T follicular helper cell (primary cell): ENCODE results near the gene SPG21.

Source experiments
- DNase-seq: peaks from one replicate; pipeline ENCODE4 v3.0.0-alpha.2; 2020; ENCODE audit warnings: low read depth

Gene SPG21

GRCh38 chr15:64938192-64938591 is 51.5 kb downstream of the SPG21 start:
- DNase-seq = no peak

- DNase-seq = no peak
Observed at GRCh38 chr15:64934023-64934422, 55.7 kb downstream of the SPG21 start.

GRCh38 chr15:64931381-64931780 is 58.3 kb downstream of the SPG21 start:
- no peak for DNase-seq

GRCh38 chr15:64930778-64931371 is 58.8 kb downstream of the SPG21 start:
- no peak for DNase-seq

- DNase-seq = no peak
Observed at GRCh38 chr15:64930019-64930652, 59.6 kb downstream of the SPG21 start.

- no peak for DNase-seq
Observed at GRCh38 chr15:64928626-64929220, 61.0 kb downstream of the SPG21 start.

- no peak for DNase-seq
Observed at GRCh38 chr15:64926661-64927060, 63.1 kb downstream of the SPG21 start.

- DNase-seq = no peak
Observed at GRCh38 chr15:64925335-64926330, 64.1 kb downstream of the SPG21 start.

- no peak for DNase-seq
Observed at GRCh38 chr15:64923546-64923945, 66.2 kb downstream of the SPG21 start.

- DNase-seq = no peak
Observed at GRCh38 chr15:64921711-64922110, 68.0 kb downstream of the SPG21 start.

GRCh38 chr15:64919721-64920120 is 70.0 kb downstream of the SPG21 start:
- DNase-seq = no peak

- no peak for DNase-seq
Observed at GRCh38 chr15:64917211-64917610, 72.5 kb downstream of the SPG21 start.

- no peak for DNase-seq
Observed at GRCh38 chr15:64916365-64916764, 73.3 kb downstream of the SPG21 start.

GRCh38 chr15:64915518-64916227 is 74.0 kb downstream of the SPG21 start:
- no peak for DNase-seq
